ENCODE data around the gene SRP14.
"Not testable (repeated sequence)": the region's sequence is repeated elsewhere in the genome, so short reads cannot be mapped to it uniquely, and the experiment has no call there.

SRP14 gene

GRCh38 chr15:40029979-40030893 is 8.7 kb downstream of the SRP14 start:
- Histone ChIP-seq H3K4me3 (ENCODE audit: insufficient read depth, low read depth, low read length, poor library complexity, severe bottlenecking) (no peak overlapping the region), H3K36me3 (ENCODE audit: control insufficient read depth, insufficient read depth, low read length) (peaks cover 46% of the 10 kb centered on the region), H3K9me3 (ENCODE audit: control insufficient read depth, low read length) (no peaks in the 10 kb centered on the region), H3K27ac (ENCODE audit: insufficient read depth, low read length, poor library complexity, severe bottlenecking) (no peak overlapping the region), H3K27me3 (replicated peaks; ENCODE audit: control insufficient read depth, insufficient read depth, low read length, poor library complexity, severe bottlenecking) (no peaks in the 10 kb centered on the region), H3K4me1 (ENCODE audit: control insufficient read depth, insufficient read depth, low read length, poor library complexity, severe bottlenecking) (no peaks in the 10 kb centered on the region)
- DNase-seq, result no peak

- Histone ChIP-seq H3K36me3 (ENCODE audit: control insufficient read depth, insufficient read depth, low read length) (peaks cover 32% of the 10 kb centered on the region), H3K27ac (ENCODE audit: insufficient read depth, low read length, poor library complexity, severe bottlenecking) (no peak overlapping the region), H3K4me1 (ENCODE audit: control insufficient read depth, insufficient read depth, low read length, poor library complexity, severe bottlenecking) (no peaks in the 10 kb centered on the region), H3K27me3 (replicated peaks; ENCODE audit: control insufficient read depth, insufficient read depth, low read length, poor library complexity, severe bottlenecking) (no peaks in the 10 kb centered on the region), H3K4me3 (ENCODE audit: insufficient read depth, low read depth, low read length, poor library complexity, severe bottlenecking) (no peak overlapping the region), H3K9me3 (ENCODE audit: control insufficient read depth, low read length) (no peaks in the 10 kb centered on the region)
- DNase-seq, result no peak
Measured at GRCh38 chr15:40028853-40029252, 10.1 kb downstream of the SRP14 start.

GRCh38 chr15:40028193-40028592 is 10.8 kb downstream of the SRP14 start:
- no peaks in the 10 kb centered on the region for H3K4me1 ChIP-seq (ENCODE audit: control insufficient read depth, insufficient read depth, low read length, poor library complexity, severe bottlenecking)
- H3K9me3 ChIP-seq (ENCODE audit: control insufficient read depth, low read length), result no peaks in the 10 kb centered on the region
- no peak for DNase-seq
- H3K27ac ChIP-seq (ENCODE audit: insufficient read depth, low read length, poor library complexity, severe bottlenecking), result no peak overlapping the region
- peaks cover 28% of the 10 kb centered on the region for H3K36me3 ChIP-seq (ENCODE audit: control insufficient read depth, insufficient read depth, low read length)
- no peak overlapping the region for H3K4me3 ChIP-seq (ENCODE audit: insufficient read depth, low read depth, low read length, poor library complexity, severe bottlenecking)
- H3K27me3 ChIP-seq (replicated peaks; ENCODE audit: control insufficient read depth, insufficient read depth, low read length, poor library complexity, severe bottlenecking), result no peaks in the 10 kb centered on the region

- Histone ChIP-seq H3K27ac (ENCODE audit: insufficient read depth, low read length, poor library complexity, severe bottlenecking) (no peak overlapping the region), H3K9me3 (ENCODE audit: control insufficient read depth, low read length) (no peaks in the 10 kb centered on the region), H3K36me3 (ENCODE audit: control insufficient read depth, insufficient read depth, low read length) (peaks cover 28% of the 10 kb centered on the region), H3K4me1 (ENCODE audit: control insufficient read depth, insufficient read depth, low read length, poor library complexity, severe bottlenecking) (no peaks in the 10 kb centered on the region), H3K27me3 (replicated peaks; ENCODE audit: control insufficient read depth, insufficient read depth, low read length, poor library complexity, severe bottlenecking) (no peaks in the 10 kb centered on the region), H3K4me3 (ENCODE audit: insufficient read depth, low read depth, low read length, poor library complexity, severe bottlenecking) (no peak overlapping the region)
- no peak for DNase-seq
Measured at GRCh38 chr15:40016224-40016865, 22.6 kb downstream of the SRP14 start.

- Histone ChIP-seq H3K27me3 (replicated peaks; ENCODE audit: control insufficient read depth, insufficient read depth, low read length, poor library complexity, severe bottlenecking) (no peaks in the 10 kb centered on the region), H3K4me3 (ENCODE audit: insufficient read depth, low read depth, low read length, poor library complexity, severe bottlenecking) (no peak overlapping the region), H3K4me1 (ENCODE audit: control insufficient read depth, insufficient read depth, low read length, poor library complexity, severe bottlenecking) (no peaks in the 10 kb centered on the region), H3K36me3 (ENCODE audit: control insufficient read depth, insufficient read depth, low read length) (peaks cover 14% of the 10 kb centered on the region), H3K9me3 (ENCODE audit: control insufficient read depth, low read length) (no peaks in the 10 kb centered on the region), H3K27ac (ENCODE audit: insufficient read depth, low read length, poor library complexity, severe bottlenecking) (no peak overlapping the region)
- DNase-seq, result no peak
Measured at GRCh38 chr15:40014390-40014789, 24.6 kb downstream of the SRP14 start.

- not testable (repeated sequence) for H3K4me1 ChIP-seq (ENCODE audit: control insufficient read depth, insufficient read depth, low read length, poor library complexity, severe bottlenecking); H3K4me3 ChIP-seq (ENCODE audit: insufficient read depth, low read depth, low read length, poor library complexity, severe bottlenecking); H3K27ac ChIP-seq (ENCODE audit: insufficient read depth, low read length, poor library complexity, severe bottlenecking); DNase-seq; H3K27me3 ChIP-seq (replicated peaks; ENCODE audit: control insufficient read depth, insufficient read depth, low read length, poor library complexity, severe bottlenecking); H3K9me3 ChIP-seq (ENCODE audit: control insufficient read depth, low read length)
- H3K36me3 ChIP-seq (ENCODE audit: control insufficient read depth, insufficient read depth, low read length), result peaks cover 12% of the 10 kb centered on the region
Measured at GRCh38 chr15:40013372-40013771, 25.6 kb downstream of the SRP14 start.

GRCh38 chr15:40011303-40011702 is 27.7 kb downstream of the SRP14 start:
- H3K4me1 ChIP-seq (ENCODE audit: control insufficient read depth, insufficient read depth, low read length, poor library complexity, severe bottlenecking), result no peaks in the 10 kb centered on the region
- H3K36me3 ChIP-seq (ENCODE audit: control insufficient read depth, insufficient read depth, low read length), result peaks cover 24% of the 10 kb centered on the region
- no peak overlapping the region for H3K27ac ChIP-seq (ENCODE audit: insufficient read depth, low read length, poor library complexity, severe bottlenecking)
- no peak for DNase-seq
- H3K9me3 ChIP-seq (ENCODE audit: control insufficient read depth, low read length), result no peaks in the 10 kb centered on the region
- no peak overlapping the region for H3K4me3 ChIP-seq (ENCODE audit: insufficient read depth, low read depth, low read length, poor library complexity, severe bottlenecking)
- H3K27me3 ChIP-seq (replicated peaks; ENCODE audit: control insufficient read depth, insufficient read depth, low read length, poor library complexity, severe bottlenecking), result no peaks in the 10 kb centered on the region

GRCh38 chr15:40010686-40011085 is 28.3 kb downstream of the SRP14 start:
- no peak overlapping the region for H3K27ac ChIP-seq (ENCODE audit: insufficient read depth, low read length, poor library complexity, severe bottlenecking)
- H3K36me3 ChIP-seq (ENCODE audit: control insufficient read depth, insufficient read depth, low read length), result peaks cover 24% of the 10 kb centered on the region
- no peak overlapping the region for H3K4me3 ChIP-seq (ENCODE audit: insufficient read depth, low read depth, low read length, poor library complexity, severe bottlenecking)
- no peaks in the 10 kb centered on the region for H3K27me3 ChIP-seq (replicated peaks; ENCODE audit: control insufficient read depth, insufficient read depth, low read length, poor library complexity, severe bottlenecking)
- no peak for DNase-seq
- no peaks in the 10 kb centered on the region for H3K9me3 ChIP-seq (ENCODE audit: control insufficient read depth, low read length)
- no peaks in the 10 kb centered on the region for H3K4me1 ChIP-seq (ENCODE audit: control insufficient read depth, insufficient read depth, low read length, poor library complexity, severe bottlenecking)

GRCh38 chr15:40008061-40008765 is 30.8 kb downstream of the SRP14 start:
- Histone ChIP-seq H3K9me3 (ENCODE audit: control insufficient read depth, low read length) (no peaks in the 10 kb centered on the region), H3K27me3 (replicated peaks; ENCODE audit: control insufficient read depth, insufficient read depth, low read length, poor library complexity, severe bottlenecking) (no peaks in the 10 kb centered on the region), H3K36me3 (ENCODE audit: control insufficient read depth, insufficient read depth, low read length) (peaks cover 25% of the 10 kb centered on the region), H3K27ac (ENCODE audit: insufficient read depth, low read length, poor library complexity, severe bottlenecking) (no peak overlapping the region), H3K4me3 (ENCODE audit: insufficient read depth, low read depth, low read length, poor library complexity, severe bottlenecking) (no peak overlapping the region), H3K4me1 (ENCODE audit: control insufficient read depth, insufficient read depth, low read length, poor library complexity, severe bottlenecking) (no peaks in the 10 kb centered on the region)
- DNase-seq, result no peak

GRCh38 chr15:40006646-40007045 is 32.3 kb downstream of the SRP14 start:
- no peak for DNase-seq
- H3K27me3 ChIP-seq (replicated peaks; ENCODE audit: control insufficient read depth, insufficient read depth, low read length, poor library complexity, severe bottlenecking), result no peaks in the 10 kb centered on the region
- no peaks in the 10 kb centered on the region for H3K4me1 ChIP-seq (ENCODE audit: control insufficient read depth, insufficient read depth, low read length, poor library complexity, severe bottlenecking)
- H3K27ac ChIP-seq (ENCODE audit: insufficient read depth, low read length, poor library complexity, severe bottlenecking), result no peak overlapping the region
- no peaks in the 10 kb centered on the region for H3K9me3 ChIP-seq (ENCODE audit: control insufficient read depth, low read length)
- H3K4me3 ChIP-seq (ENCODE audit: insufficient read depth, low read depth, low read length, poor library complexity, severe bottlenecking), result no peak overlapping the region
- H3K36me3 ChIP-seq (ENCODE audit: control insufficient read depth, insufficient read depth, low read length), result peaks cover 20% of the 10 kb centered on the region
